IMR-90 (cell line): ENCODE results near the gene PACSIN2. TPM values are rescaled to one million over a fixed set of nuclear protein-coding genes. Genes with fewer than 3 reads are reported as not detected.

Source experiments
- ATAC-seq: fragments of 200-7000 bp; cut with Tn5 transposase; 2 replicates; pipeline ENCODE4 v1.9.1; 2020; ENCODE audit warnings: low read depth, mild to moderate bottlenecking, moderate library complexity
- BruUV-seq: library from RNA; stranded (reverse); fragments of 400-500 nt; replicated peaks from 2 replicates; lab custom pipeline; 2021; lab: Mats Ljungman, UMichigan
- CTCF ChIA-PET: fragments of 300-600 bp; formaldehyde crosslinking; extraction: SDS; loops from one replicate; lab custom pipeline; 2021; ENCODE audit warnings: antibody characterized with exemption; lab: Yijun Ruan, JAX
- POLR2A ChIA-PET: fragments of 300-600 bp; sonication (Branson Sonifier 250); formaldehyde crosslinking; loops from one replicate; lab custom pipeline; 2022; ENCODE audit warnings: antibody characterized with exemption; ENCODE audit not compliant: unreplicated experiment; lab: Charles Lee
- DNase-seq: peaks from one replicate; pipeline ENCODE4 v3.0.0; 2013
- H2AFZ ChIP-seq: replicated peaks from 2 replicates; pipeline ENCODE3; 2013; ENCODE audit warnings: low read length, mild to moderate bottlenecking; ENCODE audit not compliant: poor library complexity
- H2AK5ac ChIP-seq: 2 replicates; pipeline ENCODE4 v1.6.1; 2013; ENCODE audit warnings: low read depth, low read length, inconsistent platforms
- H2AK9ac ChIP-seq: replicated peaks from 2 replicates; pipeline ENCODE3; 2013; ENCODE audit warnings: mild to moderate bottlenecking, low read depth, low read length, moderate library complexity; ENCODE audit not compliant: poor library complexity
- H2BK120ac ChIP-seq: 2 replicates; pipeline ENCODE4 v1.6.1; 2013; ENCODE audit warnings: low read depth, low read length, inconsistent platforms
- H2BK15ac ChIP-seq: 3 replicates; pipeline ENCODE4 v1.6.1; 2013; ENCODE audit warnings: low read depth, low read length, inconsistent platforms
- H2BK20ac ChIP-seq: 2 replicates; pipeline ENCODE4 v1.6.1; 2013; ENCODE audit warnings: low read depth, mild to moderate bottlenecking, inconsistent platforms, low read length, moderate library complexity
- H2BK5ac ChIP-seq: 2 replicates; pipeline ENCODE4 v1.6.1; 2013; ENCODE audit warnings: mild to moderate bottlenecking, low read depth, low read length, inconsistent platforms; ENCODE audit not compliant: poor library complexity, severe bottlenecking
- H3K14ac ChIP-seq: replicated peaks from 2 replicates; pipeline ENCODE4 v1.6.1; 2013; ENCODE audit warnings: low read depth, low read length, inconsistent platforms
- H3K18ac ChIP-seq: 2 replicates; pipeline ENCODE4 v1.6.1; 2013; ENCODE audit warnings: low read depth, low read length, control low read depth
- H3K23ac ChIP-seq: 2 replicates; pipeline ENCODE4 v1.6.1; 2013; ENCODE audit warnings: low read depth, low read length, inconsistent platforms
- H3K27ac ChIP-seq: 2 replicates; pipeline ENCODE4 v1.5.1; 2013; ENCODE audit warnings: mild to moderate bottlenecking, control low read depth, low read length; ENCODE audit not compliant: insufficient read depth
- H3K27me3 ChIP-seq: 2 replicates; pipeline ENCODE4 v1.6.1; 2013; ENCODE audit warnings: low read length; ENCODE audit not compliant: control insufficient read depth, insufficient read depth
- H3K36me3 ChIP-seq: 2 replicates; pipeline ENCODE4 v1.6.1; 2013; ENCODE audit warnings: low read length, mixed read lengths; ENCODE audit not compliant: control insufficient read depth, insufficient read depth
- H3K4ac ChIP-seq: 2 replicates; pipeline ENCODE4 v1.6.1; 2013; ENCODE audit warnings: low read depth, low read length, inconsistent platforms
- H3K4me1 ChIP-seq: 2 replicates; pipeline ENCODE4 v1.6.1; 2013; ENCODE audit warnings: low read length, mixed read lengths; ENCODE audit not compliant: control insufficient read depth, insufficient read depth
- H3K4me2 ChIP-seq: 2 replicates; pipeline ENCODE4 v1.6.1; 2013; ENCODE audit warnings: low read depth, mild to moderate bottlenecking, control low read depth, low read length, moderate library complexity
- H3K4me3 ChIP-seq: 2 replicates; pipeline ENCODE4 v1.5.1; 2013; ENCODE audit warnings: low read depth, mild to moderate bottlenecking, control low read depth, low read length, moderate library complexity; ENCODE audit not compliant: insufficient read depth
- H3K56ac ChIP-seq: 2 replicates; pipeline ENCODE4 v1.6.1; 2013; ENCODE audit warnings: low read length, inconsistent platforms; ENCODE audit not compliant: insufficient read depth; ENCODE audit errors: extremely low read depth
- H3K79me1 ChIP-seq, 2 experiments: 2 replicates each; pipeline ENCODE4 v1.6.1; 2013; ENCODE audit warnings: low read length in 2 of 2, inconsistent platforms in 1 of 2, low read depth in 1 of 2
- H3K9ac ChIP-seq: 2 replicates; pipeline ENCODE4 v1.6.1; 2013; ENCODE audit warnings: low read depth, low read length, control low read depth
- H3K9me1 ChIP-seq: 2 replicates; pipeline ENCODE4 v1.6.1; 2013; ENCODE audit warnings: low read length, inconsistent platforms; ENCODE audit not compliant: insufficient read depth
- H3K9me3 ChIP-seq: 2 replicates; pipeline ENCODE4 v1.6.1; 2013; ENCODE audit warnings: low read length; ENCODE audit not compliant: control insufficient read depth, insufficient read depth
- H4K20me1 ChIP-seq: 2 replicates; pipeline ENCODE4 v1.6.1; 2013; ENCODE audit warnings: low read length, inconsistent platforms; ENCODE audit not compliant: insufficient read depth
- H4K5ac ChIP-seq: 2 replicates; pipeline ENCODE4 v1.6.1; 2013; ENCODE audit warnings: mild to moderate bottlenecking, low read depth, low read length, control low read depth
- H4K8ac ChIP-seq, 2 experiments: 2 replicates each; pipeline ENCODE4 v1.6.1; 2013; ENCODE audit warnings: low read depth in 2 of 2, low read length in 2 of 2, control low read depth in 1 of 2, inconsistent platforms in 1 of 2
- H4K91ac ChIP-seq: 2 replicates; pipeline ENCODE4 v1.6.1; 2013; ENCODE audit warnings: low read depth, low read length, inconsistent platforms; ENCODE audit not compliant: insufficient read depth
- BHLHE40 ChIP-seq: fragments of 150-350 bp; IDR thresholded peaks from 2 replicates; pipeline ENCODE4 v1.6.1; 2016; ENCODE audit warnings: mild to moderate bottlenecking, low read depth, low read length
- CEBPB ChIP-seq: IDR thresholded peaks from 2 replicates; pipeline ENCODE4 v1.6.1; 2012; ENCODE audit warnings: low read depth, low read length, improper control_type of control experiment
- CHD1 ChIP-seq: IDR thresholded peaks from 2 replicates; pipeline ENCODE4 v1.6.1; 2012; ENCODE audit warnings: low read depth, low read length, improper control_type of control experiment
- FOS ChIP-seq: fragments of 150-350 bp; IDR thresholded peaks from 2 replicates; pipeline ENCODE4 v1.6.1; 2016; ENCODE audit warnings: low read depth, low read length
- MAFK ChIP-seq: IDR thresholded peaks from 2 replicates; pipeline ENCODE4 v1.6.1; 2012; ENCODE audit warnings: low read depth, low read length, improper control_type of control experiment
- MAZ ChIP-seq: IDR thresholded peaks from 2 replicates; pipeline ENCODE4 v1.6.1; 2012; ENCODE audit warnings: low read depth, mild to moderate bottlenecking, low read length, improper control_type of control experiment, moderate library complexity, borderline replicate concordance
- MXI1 ChIP-seq: IDR thresholded peaks from 2 replicates; pipeline ENCODE4 v1.6.1; 2012; ENCODE audit warnings: low read depth, mild to moderate bottlenecking, low read length, moderate library complexity, borderline replicate concordance
- NFE2L2 ChIP-seq: fragments of 150-350 bp; IDR thresholded peaks from 2 replicates; pipeline ENCODE4 v1.6.1; 2016; ENCODE audit warnings: low read depth, mild to moderate bottlenecking, low read length
- POLR2A ChIP-seq: IDR thresholded peaks from 2 replicates; pipeline ENCODE4 v1.6.1; 2012; ENCODE audit warnings: mild to moderate bottlenecking, low read depth, low read length
- RAD21 ChIP-seq: IDR thresholded peaks from 2 replicates; pipeline ENCODE4 v1.6.1; 2012; ENCODE audit warnings: low read length, improper control_type of control experiment
- RCOR1 ChIP-seq: IDR thresholded peaks from 2 replicates; pipeline ENCODE4 v1.6.1; 2012; ENCODE audit warnings: mild to moderate bottlenecking, low read length, improper control_type of control experiment; ENCODE audit not compliant: insufficient replicate concordance
- RFX5 ChIP-seq: IDR thresholded peaks from 2 replicates; pipeline ENCODE4 v1.8.0; 2012; ENCODE audit warnings: low read depth, mild to moderate bottlenecking, low read length, moderate library complexity
- SMC3 ChIP-seq: fragments of 150-350 bp; IDR thresholded peaks from 2 replicates; pipeline ENCODE4 v1.6.1; 2016; ENCODE audit warnings: low read depth, mild to moderate bottlenecking, antibody characterized with exemption, low read length, moderate library complexity
- WGBS, 2 experiments: methylation state at CpG; one replicate each; pipeline versions ENCODE4 v1.1.5 to v1.1.7; 2013; ENCODE audit warnings: missing lambda C conversion rate in 2 of 2; ENCODE audit not compliant: insufficient read length in 1 of 2; ENCODE audit errors: extremely low coverage in 2 of 2; 5-methylcytosine and 5-hydroxymethylcytosine counted together
- dilution Hi-C: fragments of 300-500 bp; cut with HindIII; formaldehyde crosslinking; loops from one replicate; pipeline ENCODE4 v1.14.3; 2018; ENCODE audit warnings: low sequenced_read_pairs; ENCODE audit not compliant: unreplicated experiment
- in situ Hi-C: fragments of 300-500 bp; cut with MboI; formaldehyde crosslinking; loops from 3 replicates; pipeline ENCODE4 v1.14.3; 2019; ENCODE audit warnings: low sequenced_read_pairs, inconsistent platforms, mixed read lengths
- intact Hi-C: fragments of 100-400 bp; cut with micrococcal nuclease; formaldehyde crosslinking; loops from 2 replicates; pipeline ENCODE4 v1.10.0; 2022
- polyA plus RNA-seq, 3 experiments: library from polyadenylated mRNA; depleted of rRNA; stranded (reverse); fragments of >200 nt; gene quantifications; 2 replicates each; pipeline ENCODE4 v1.2.3, GENCODE V29; 2012; ENCODE audit warnings: low replicate concordance in 1 of 3
- total RNA-seq: library from RNA; depleted of rRNA; stranded (reverse); fragments of >200 nt; gene quantifications from 2 replicates; pipeline ENCODE4 v1.2.3, GENCODE V29; 2012
- TF ChIP-seq, protein P1 (sequence below): fragments of 150-350 bp; IDR thresholded peaks from 2 replicates; pipeline ENCODE4 v1.6.1; 2016; ENCODE audit warnings: low read depth, mild to moderate bottlenecking, low read length, moderate library complexity, borderline replicate concordance
- TF ChIP-seq, protein P2 (sequence below): fragments of 150-350 bp; IDR thresholded peaks from 2 replicates; pipeline ENCODE4 v1.6.1; 2017; ENCODE audit warnings: mild to moderate bottlenecking, antibody characterized with exemption, low read length, low read depth
- TF ChIP-seq, protein P3 (sequence below): conservative IDR thresholded peaks from 2 replicates; pipeline ENCODE4 v1.5.1; 2012; ENCODE audit warnings: mild to moderate bottlenecking, low read depth, low read length, improper control_type of control experiment

PACSIN2 gene
- total and polyA plus RNA-seq, 2 of the 4 experiments (the other 2 are of a cell fraction): 85.0 to 118 TPM

DNA sequence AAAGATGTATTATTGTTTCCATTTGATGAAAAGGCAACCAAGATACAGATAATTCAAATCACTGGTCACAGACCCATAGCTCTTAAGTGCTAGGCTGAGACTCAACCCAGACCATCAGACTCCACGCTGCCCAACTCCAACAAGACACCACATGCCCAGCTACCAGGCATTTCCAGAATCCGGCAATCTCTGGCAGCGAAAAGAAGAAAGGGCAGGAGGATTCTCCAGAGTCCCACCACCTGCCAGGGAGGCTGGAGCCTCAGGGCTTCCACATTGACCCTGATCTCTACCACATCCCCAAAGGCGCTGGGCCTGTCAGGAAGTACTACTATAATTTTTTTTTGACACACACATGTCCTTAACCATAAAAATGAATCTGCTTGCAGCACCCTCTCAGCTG is 96.4 kb downstream of the PACSIN2 start:
- peaks cover 54 to 94% of the 10 kb centered on the region in 2 experiments for H3K79me1 ChIP-seq
- H3K4me1 ChIP-seq: peaks cover 16% of the 10 kb centered on the region
- TF ChIP-seq SMC3: no peak
- no peak for TF ChIP-seq NFE2L2
- no peak for TF ChIP-seq MAFK
- TF ChIP-seq, protein P1, sequence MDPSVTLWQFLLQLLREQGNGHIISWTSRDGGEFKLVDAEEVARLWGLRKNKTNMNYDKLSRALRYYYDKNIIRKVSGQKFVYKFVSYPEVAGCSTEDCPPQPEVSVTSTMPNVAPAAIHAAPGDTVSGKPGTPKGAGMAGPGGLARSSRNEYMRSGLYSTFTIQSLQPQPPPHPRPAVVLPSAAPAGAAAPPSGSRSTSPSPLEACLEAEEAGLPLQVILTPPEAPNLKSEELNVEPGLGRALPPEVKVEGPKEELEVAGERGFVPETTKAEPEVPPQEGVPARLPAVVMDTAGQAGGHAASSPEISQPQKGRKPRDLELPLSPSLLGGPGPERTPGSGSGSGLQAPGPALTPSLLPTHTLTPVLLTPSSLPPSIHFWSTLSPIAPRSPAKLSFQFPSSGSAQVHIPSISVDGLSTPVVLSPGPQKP: no peak
- no peak for TF ChIP-seq MAZ
- no peak for TF ChIP-seq CEBPB
- TF ChIP-seq MXI1: no peak
- TF ChIP-seq RFX5: no peak
- no peak for TF ChIP-seq RAD21
- TF ChIP-seq, protein P2, sequence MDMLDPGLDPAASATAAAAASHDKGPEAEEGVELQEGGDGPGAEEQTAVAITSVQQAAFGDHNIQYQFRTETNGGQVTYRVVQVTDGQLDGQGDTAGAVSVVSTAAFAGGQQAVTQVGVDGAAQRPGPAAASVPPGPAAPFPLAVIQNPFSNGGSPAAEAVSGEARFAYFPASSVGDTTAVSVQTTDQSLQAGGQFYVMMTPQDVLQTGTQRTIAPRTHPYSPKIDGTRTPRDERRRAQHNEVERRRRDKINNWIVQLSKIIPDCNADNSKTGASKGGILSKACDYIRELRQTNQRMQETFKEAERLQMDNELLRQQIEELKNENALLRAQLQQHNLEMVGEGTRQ: no peak
- TF ChIP-seq, protein P3, sequence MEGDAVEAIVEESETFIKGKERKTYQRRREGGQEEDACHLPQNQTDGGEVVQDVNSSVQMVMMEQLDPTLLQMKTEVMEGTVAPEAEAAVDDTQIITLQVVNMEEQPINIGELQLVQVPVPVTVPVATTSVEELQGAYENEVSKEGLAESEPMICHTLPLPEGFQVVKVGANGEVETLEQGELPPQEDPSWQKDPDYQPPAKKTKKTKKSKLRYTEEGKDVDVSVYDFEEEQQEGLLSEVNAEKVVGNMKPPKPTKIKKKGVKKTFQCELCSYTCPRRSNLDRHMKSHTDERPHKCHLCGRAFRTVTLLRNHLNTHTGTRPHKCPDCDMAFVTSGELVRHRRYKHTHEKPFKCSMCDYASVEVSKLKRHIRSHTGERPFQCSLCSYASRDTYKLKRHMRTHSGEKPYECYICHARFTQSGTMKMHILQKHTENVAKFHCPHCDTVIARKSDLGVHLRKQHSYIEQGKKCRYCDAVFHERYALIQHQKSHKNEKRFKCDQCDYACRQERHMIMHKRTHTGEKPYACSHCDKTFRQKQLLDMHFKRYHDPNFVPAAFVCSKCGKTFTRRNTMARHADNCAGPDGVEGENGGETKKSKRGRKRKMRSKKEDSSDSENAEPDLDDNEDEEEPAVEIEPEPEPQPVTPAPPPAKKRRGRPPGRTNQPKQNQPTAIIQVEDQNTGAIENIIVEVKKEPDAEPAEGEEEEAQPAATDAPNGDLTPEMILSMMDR: no peak
- no peak for TF ChIP-seq BHLHE40
- no peak for TF ChIP-seq POLR2A
- no peak for TF ChIP-seq RCOR1
- TF ChIP-seq FOS: no peak
- TF ChIP-seq CHD1: no peak
- H2AK9ac ChIP-seq: no peak overlapping the region
- H3K56ac ChIP-seq: no peak overlapping the region
- dilution Hi-C loops: no loop called here
- no peak overlapping the region for H3K9ac ChIP-seq
- H4K91ac ChIP-seq: no peak overlapping the region
- H2BK15ac ChIP-seq: no peak overlapping the region
- H3K9me1 ChIP-seq: peaks cover 44% of the 10 kb centered on the region
- H4K20me1 ChIP-seq: peaks cover 83% of the 10 kb centered on the region
- no peak overlapping the region for H3K23ac ChIP-seq
- H2BK120ac ChIP-seq: no peak overlapping the region
- H3K9me3 ChIP-seq: no peaks in the 10 kb centered on the region
- no peak for ATAC-seq
- no peak overlapping the region for H4K8ac ChIP-seq
- H2BK5ac ChIP-seq: no peak overlapping the region
- no peak overlapping the region for H3K4ac ChIP-seq
- no peak overlapping the region for H2BK20ac ChIP-seq
- no peak for DNase-seq
- intact Hi-C loops: no loop called here
- no peak overlapping the region for H2AFZ ChIP-seq
- H3K36me3 ChIP-seq: no peaks in the 10 kb centered on the region
- H4K5ac ChIP-seq: no peak overlapping the region
- H3K18ac ChIP-seq: no peak overlapping the region
- ChIA-PET POLR2A (no interaction called here), CTCF (no interaction called here)
- BruUV-seq: no TSS peak
- 86% methylated on average over 1 of the region's 4 CpGs; no CpG with 5 or more reads in 1 of the 2 experiments for WGBS, 2 experiments
- H3K27me3 ChIP-seq: no peaks in the 10 kb centered on the region
- no peak overlapping the region for H3K14ac ChIP-seq
- in situ Hi-C loops: no loop called here
- no peak overlapping the region for H3K4me3 ChIP-seq
- H3K4me2 ChIP-seq: no peak overlapping the region
- H3K27ac ChIP-seq: no peak overlapping the region
- H2AK5ac ChIP-seq: no peak overlapping the region
